GM18951 (cell line): ENCODE results near the gene FOXE1.

Experiments used
- POLR2A ChIP-seq: IDR thresholded peaks from 4 replicates; pipeline ENCODE4 v1.6.1; 2011; ENCODE audit warnings: mild to moderate bottlenecking; ENCODE audit not compliant: insufficient read length, insufficient read depth; ENCODE audit errors: extremely low read depth
- in situ Hi-C: fragments of 300-500 bp; cut with MboI; formaldehyde crosslinking; loops from one replicate; pipeline ENCODE4 v1.12.0; 2022; ENCODE audit warnings: low sequenced_read_pairs, mixed read lengths, inconsistent platforms; ENCODE audit not compliant: unreplicated experiment

Gene FOXE1

GRCh38 chr9:97853056-97853843 is at the start of gene FOXE1:
Gene FOXE1 (plus strand): TSS chr9:97853226. CDS start chr9:97853915, 689 bp downstream.
- in situ Hi-C loops = no loop called here
- no peak for TF ChIP-seq POLR2A

- in situ Hi-C loops = no loop called here
- no peak for TF ChIP-seq POLR2A
Measured at GRCh38 chr9:97804059-97804365, 49.0 kb upstream of the FOXE1 start.

GRCh38 chr9:97806721-97807120 is 46.3 kb upstream of the FOXE1 start:
- in situ Hi-C loops = no loop called here
- no peak for TF ChIP-seq POLR2A

DNA sequence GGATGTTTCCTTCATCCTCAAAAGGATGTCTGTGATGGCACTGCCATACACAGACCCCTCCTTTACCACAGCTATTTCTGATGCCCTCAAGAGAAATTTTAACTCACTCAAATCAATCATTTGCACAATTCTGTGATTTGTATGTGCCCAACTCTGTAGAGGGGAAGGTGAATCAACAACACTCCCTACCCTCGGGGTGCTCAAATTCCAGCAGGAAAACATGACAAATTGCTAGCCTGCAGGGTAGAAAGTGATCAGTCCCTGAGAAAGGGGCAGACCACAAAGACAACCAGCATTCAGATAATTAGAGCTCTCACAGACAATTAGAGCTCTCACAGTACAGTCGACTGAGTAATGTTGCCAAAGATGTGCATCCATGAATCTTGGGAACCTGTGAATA is 45.3 kb upstream of the FOXE1 start:
- in situ Hi-C loops = no loop called here
- no peak for TF ChIP-seq POLR2A

- in situ Hi-C loops = no loop called here
- TF ChIP-seq POLR2A = no peak
Measured at GRCh38 chr9:97808415-97808814, 44.6 kb upstream of the FOXE1 start.

DNA sequence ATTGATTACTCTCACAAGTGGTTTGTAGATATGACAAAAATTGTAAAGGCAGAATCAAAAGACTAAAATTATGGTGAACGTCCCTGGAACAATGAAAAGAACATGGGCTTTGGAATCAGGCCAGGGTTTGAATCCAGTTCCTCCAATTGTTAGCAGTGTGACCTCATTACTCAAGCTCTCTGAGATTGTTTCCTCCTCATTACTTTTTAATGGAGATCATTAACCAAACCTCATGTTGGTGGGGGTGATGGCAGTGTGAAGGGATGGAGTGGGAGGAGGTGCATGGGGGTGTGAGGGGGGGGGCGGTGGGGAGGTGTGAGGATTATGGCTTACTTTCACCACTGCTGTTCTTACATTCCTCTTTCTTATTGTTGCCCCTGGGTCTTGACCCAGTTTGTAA is 44.1 kb upstream of the FOXE1 start:
- in situ Hi-C loops = no loop called here
- TF ChIP-seq POLR2A = no peak

DNA sequence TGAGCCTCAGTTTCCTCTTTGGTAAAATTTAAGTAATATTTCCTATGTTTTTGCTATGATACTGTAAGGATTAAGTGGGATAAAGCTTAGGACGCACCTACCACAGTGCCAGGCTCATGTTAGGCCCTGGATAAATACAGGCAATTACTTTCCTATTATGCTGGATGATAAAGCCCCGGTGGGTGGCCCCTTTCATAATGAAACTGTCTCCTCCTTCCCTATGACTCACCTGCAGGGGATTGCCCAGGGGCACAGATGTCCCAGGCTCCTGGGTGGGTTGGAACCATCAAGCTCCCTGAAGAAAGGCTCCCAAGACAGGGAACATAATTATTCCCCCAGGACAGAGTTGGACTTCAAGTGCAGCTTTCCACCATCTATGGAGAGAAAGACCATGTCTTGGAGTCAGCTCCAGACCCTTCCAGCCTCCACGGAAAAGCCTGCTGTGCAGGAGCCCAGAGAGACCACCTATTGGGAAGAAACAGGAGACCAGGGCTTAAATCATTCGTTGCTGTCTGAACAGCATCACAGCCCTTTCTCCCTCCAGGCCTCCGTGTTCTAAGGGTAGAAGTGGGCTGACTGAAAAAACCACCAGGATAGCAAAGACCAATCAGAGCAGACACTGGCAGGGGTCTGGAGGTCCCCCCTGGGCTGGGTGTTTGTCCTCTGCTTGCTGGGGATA is 43.2 kb upstream of the FOXE1 start:
- TF ChIP-seq POLR2A = no peak
- in situ Hi-C loops = no loop called here

GRCh38 chr9:97811533-97812246 is 41.3 kb upstream of the FOXE1 start:
- TF ChIP-seq POLR2A = no peak

DNA sequence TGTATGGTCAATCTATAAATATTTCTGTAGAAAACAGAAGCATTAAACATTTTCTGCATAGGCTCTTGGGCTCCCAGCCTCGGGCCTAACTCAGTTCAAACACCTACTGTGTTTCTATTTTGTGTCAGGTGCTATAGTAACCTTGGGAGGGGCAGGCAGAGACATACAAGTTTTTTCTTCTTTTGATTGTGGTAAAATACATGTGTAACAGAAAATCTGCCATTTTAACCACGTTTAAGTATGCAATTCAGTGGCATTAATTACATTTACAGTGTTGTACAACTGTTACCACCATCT is 40.8 kb upstream of the FOXE1 start:
- no peak for TF ChIP-seq POLR2A
- in situ Hi-C loops = no loop called here

More at GRCh38 chr9:97811533-97812246, 41.3 kb upstream of the FOXE1 start:
- in situ Hi-C loops = no loop called here

- TF ChIP-seq POLR2A = no peak
- in situ Hi-C loops = no loop called here
Measured at GRCh38 chr9:97813072-97813471, 40.0 kb upstream of the FOXE1 start.

DNA sequence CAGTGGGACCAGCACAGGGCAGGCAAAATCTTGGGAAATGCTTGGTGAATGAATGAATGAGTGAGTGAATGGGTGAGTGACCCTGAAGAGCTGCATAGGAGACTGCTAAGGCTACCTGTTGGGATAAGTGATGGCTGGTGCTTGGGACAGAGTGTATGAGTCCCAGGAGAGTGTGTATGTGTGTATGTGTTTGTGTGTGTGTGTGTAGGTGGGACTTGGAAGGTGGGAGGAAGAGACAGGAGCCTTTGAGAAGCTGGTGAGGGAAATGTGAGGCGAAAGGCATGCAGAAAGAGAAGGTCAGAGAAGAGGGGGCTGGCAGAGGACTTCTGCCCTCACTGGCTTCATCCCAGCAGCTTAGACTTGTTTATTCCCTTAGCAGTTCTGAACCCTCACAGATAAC is 33.3 kb upstream of the FOXE1 start:
- in situ Hi-C loops = no loop called here
- TF ChIP-seq POLR2A = no peak

- in situ Hi-C loops = no loop called here
- TF ChIP-seq POLR2A = no peak
Measured at GRCh38 chr9:97820373-97820772, 32.7 kb upstream of the FOXE1 start.

DNA sequence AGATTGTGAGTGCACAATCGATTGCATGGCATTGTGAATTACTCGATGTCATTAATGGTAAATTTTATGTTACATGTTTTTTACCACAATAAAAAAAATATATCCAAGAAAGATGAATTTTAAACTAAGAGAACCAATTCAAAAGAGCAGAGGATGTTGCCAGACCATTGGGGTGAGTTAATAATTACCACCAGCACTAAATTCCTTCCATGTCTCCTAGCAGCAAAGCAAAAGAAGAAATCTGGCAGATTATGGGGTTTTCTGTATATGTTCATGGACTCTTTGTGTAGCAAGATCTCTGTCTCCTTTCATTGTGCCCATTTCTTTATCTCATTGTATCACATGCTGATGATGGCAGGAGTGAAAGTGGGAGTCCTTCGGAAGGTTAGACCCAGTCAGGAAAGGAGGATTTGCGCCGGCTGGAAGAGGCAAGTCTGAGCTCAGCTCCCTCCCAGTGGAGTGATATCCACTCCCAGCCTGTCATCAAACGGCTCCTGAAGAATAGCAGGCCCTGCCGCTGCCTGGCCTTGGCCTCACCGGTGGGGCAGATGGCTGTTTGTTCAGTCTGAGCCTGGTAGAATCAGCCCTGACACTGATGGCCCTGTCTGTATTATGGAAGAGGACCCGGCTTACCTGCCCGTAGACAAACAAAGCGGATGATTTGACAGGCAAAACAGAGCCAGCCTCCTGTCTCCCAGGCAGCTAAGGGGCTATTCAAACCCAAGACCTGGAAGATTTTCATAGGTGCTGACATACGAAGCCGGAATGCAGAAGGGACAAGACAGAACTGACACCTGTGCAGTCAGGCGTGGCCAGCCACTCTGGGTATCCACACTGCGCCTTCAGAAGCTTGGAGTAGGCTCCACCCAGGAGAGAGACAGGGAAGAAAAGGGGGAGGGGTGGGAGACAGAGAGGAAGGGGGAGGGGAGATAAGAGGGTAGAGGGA is 21.9 kb upstream of the FOXE1 start:
- in situ Hi-C loops = no loop called here
- TF ChIP-seq POLR2A = no peak
